Immature natural killer cell (primary cell): ENCODE data around the gene CASKIN1. TPM values are rescaled to one million over a fixed set of nuclear protein-coding genes. Genes with fewer than 3 reads are reported as not detected.
A peak's percentile ranks its signal among the peaks of the same experiment; 100 is the strongest.
"Not testable (repeated sequence)": the region's sequence is repeated elsewhere in the genome, so short reads cannot be mapped to it uniquely, and the experiment has no call there.

Experiments used
- DNase-seq, 3 donors: peaks; one replicate each; pipeline ENCODE4 v3.0.0; 2022; ENCODE audit warnings: mixed read lengths in 1 of 3
- H3K27ac Mint-ChIP-seq, 6 donors: one replicate each; pipeline ENCODE4 v1.8.0; 2020; ENCODE audit warnings: mixed read lengths in 6 of 6, mild to moderate bottlenecking in 5 of 6, inconsistent platforms in 4 of 6, moderate library complexity in 3 of 6
- H3K27me3 Mint-ChIP-seq, 3 donors: one replicate each; pipeline ENCODE4 v1.8.0; 2020 to 2021; ENCODE audit warnings: low read depth in 3 of 3, mild to moderate bottlenecking in 3 of 3, mixed read lengths in 3 of 3, moderate library complexity in 3 of 3, inconsistent platforms in 1 of 3
- H3K36me3 Mint-ChIP-seq, 3 donors: one replicate each; pipeline ENCODE4 v1.8.0; 2020; ENCODE audit warnings: mixed read lengths in 3 of 3, inconsistent platforms in 2 of 3, mild to moderate bottlenecking in 2 of 3
- H3K4me1 Mint-ChIP-seq, 2 donors: one replicate each; pipeline ENCODE4 v1.8.0; 2020; ENCODE audit warnings: inconsistent platforms in 2 of 2, mild to moderate bottlenecking in 2 of 2, mixed read lengths in 2 of 2, moderate library complexity in 1 of 2
- H3K4me3 Mint-ChIP-seq, 5 donors: one replicate each; pipeline ENCODE4 v1.8.0; 2020; ENCODE audit warnings: mild to moderate bottlenecking in 5 of 5, mixed read lengths in 5 of 5, inconsistent platforms in 3 of 5, moderate library complexity in 3 of 5
- H3K9me3 Mint-ChIP-seq, 6 donors: one replicate each; pipeline ENCODE4 v1.8.0; 2020; ENCODE audit warnings: mild to moderate bottlenecking in 6 of 6, mixed read lengths in 6 of 6, inconsistent platforms in 4 of 6, moderate library complexity in 3 of 6
- polyA plus RNA-seq, 3 donors: library from polyadenylated mRNA; unstranded; fragments of 300-500 nt; fragmentation: Illumina TruSeq; gene quantifications; one replicate each; pipeline ENCODE4 v1.2.3, GENCODE V29; 2021

The CASKIN1 gene
- polyA plus RNA-seq, 3 donors from 2014 or later: not detected

DNA sequence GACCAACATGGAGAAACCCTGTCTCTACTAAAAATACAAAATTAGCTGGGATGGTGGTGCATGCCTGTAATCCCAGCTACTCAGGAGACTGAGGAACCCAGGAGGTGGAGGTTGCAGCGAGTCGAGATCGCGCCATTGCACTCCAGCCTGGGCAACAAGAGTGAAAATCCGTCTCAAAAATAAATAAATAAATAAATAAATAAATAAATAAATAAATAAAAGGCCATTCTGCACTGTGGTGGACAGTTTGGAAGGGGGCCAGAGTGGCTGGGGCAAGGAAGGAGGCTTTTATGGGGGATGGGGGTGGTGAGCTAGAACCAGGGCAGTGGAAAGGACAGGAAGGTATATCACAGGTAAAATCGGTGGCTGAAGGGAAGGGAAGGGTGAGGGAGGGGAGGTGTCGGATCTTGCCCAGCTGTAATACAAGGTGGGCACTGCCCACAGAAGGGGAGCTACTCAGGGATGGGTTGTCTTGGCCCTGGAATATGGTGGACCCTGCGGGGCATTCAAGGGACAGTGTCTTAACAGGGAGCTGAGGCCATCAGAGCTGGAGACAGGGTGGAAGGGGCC is 6.8 kb upstream of the CASKIN1 start:
- Mint-ChIP-seq H3K4me1 (peaks cover 19 to 23% of the 10 kb centered on the region in 2 donors), H3K27me3 (peaks cover 9 to 16% (median 15%) of the 10 kb centered on the region in 3 donors), H3K27ac (peak overlapping the region in 2 of 6 donors; percentile 30 to 45), H3K4me3 (peak overlapping the region; percentile 37 to 79 (median 60))
- H3K36me3 Mint-ChIP-seq, H3K9me3 Mint-ChIP-seq, DNase-seq: not testable (repeated sequence)

DNA sequence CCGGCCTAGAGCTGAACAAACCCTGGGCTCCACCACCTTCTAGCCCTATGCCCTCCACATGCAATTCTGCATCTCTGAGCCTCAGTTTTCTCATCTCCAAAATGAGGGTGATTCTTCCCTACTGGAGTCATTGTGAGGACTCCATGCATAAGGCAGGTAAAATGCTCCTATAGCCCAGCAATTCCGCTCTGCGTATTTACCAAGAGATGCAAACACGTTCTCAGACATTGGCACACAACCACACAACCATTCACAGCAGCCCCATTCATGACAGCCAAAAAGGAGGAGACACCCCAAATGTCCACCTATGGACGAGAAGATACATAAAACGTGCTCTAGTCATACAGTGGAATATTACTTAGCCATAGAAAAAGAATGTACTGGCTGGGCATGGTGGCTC is 3.9 kb upstream of the CASKIN1 start:
- Mint-ChIP-seq H3K27ac (peak overlapping the region in 1 of 6 donors; percentile 53), H3K27me3 (peaks cover 7 to 23% (median 12%) of the 10 kb centered on the region in 3 donors), H3K9me3 (no peaks in the 10 kb centered on the region), H3K4me1 (peaks cover 7 to 13% of the 10 kb centered on the region in 2 donors), H3K36me3 (peaks cover 0 to 8% (median 0%) of the 10 kb centered on the region in 3 donors), H3K4me3 (no peak overlapping the region)
- DNase-seq: no peak

DNA sequence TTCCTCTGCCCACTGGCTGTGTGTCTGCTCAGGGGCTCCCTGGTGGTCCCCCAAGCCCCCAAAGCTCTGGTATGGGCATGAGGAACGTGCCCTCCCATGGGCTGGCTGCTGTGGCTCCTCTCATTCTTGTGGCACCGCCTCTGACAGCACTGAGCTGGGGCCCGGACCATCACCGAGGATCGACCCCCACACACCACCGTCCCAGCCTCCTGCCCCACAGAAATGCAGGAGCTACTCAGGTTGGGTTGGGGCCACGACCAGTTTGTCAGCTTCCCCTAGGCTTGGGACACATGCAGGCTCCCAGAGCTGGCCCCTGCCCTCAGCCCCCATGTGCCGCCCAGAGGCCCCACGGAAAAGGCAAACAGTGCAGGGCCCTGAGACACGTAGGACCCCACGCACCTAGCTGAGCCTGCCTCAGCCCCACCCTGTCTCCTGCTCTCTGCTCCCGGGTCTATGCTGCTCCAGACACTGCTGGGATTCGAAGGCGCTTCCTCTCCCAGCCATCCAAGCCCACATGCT is 3.3 kb upstream of the CASKIN1 start:
- Mint-ChIP-seq H3K27ac (no peak overlapping the region), H3K4me1 (peaks cover 5 to 12% of the 10 kb centered on the region in 2 donors), H3K9me3 (no peaks in the 10 kb centered on the region), H3K27me3 (peaks cover 5 to 25% (median 12%) of the 10 kb centered on the region in 3 donors), H3K4me3 (no peak overlapping the region), H3K36me3 (peaks cover 0 to 8% (median 0%) of the 10 kb centered on the region in 3 donors)
- DNase-seq: no peak

DNA sequence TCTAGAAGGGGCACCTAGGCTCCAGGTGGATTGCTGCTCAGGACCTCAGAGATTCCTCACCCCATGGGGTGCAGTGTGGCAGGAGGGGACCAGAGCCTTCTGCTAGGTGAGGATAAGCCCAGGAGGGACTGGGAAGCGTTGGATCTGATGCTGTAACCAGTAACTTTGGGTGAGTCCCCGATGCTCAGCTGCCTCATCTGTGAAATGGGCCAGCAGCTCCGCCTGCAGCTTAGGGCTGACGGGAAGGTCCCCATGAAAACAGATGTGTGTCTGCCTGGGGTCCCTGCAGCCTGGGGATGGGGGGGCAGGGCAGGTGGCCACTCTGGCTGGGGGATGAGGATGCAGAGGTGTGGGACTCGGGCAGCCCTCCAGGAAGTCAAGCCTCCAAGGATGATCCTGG is 2.7 kb upstream of the CASKIN1 start:
- peaks cover 0 to 8% of the 10 kb centered on the region in 2 donors for H3K4me1 Mint-ChIP-seq
- DNase-seq: no peak
- H3K9me3 Mint-ChIP-seq: no peaks in the 10 kb centered on the region
- peaks cover 0 to 8% (median 0%) of the 10 kb centered on the region in 3 donors for H3K36me3 Mint-ChIP-seq
- no peak overlapping the region for H3K27ac Mint-ChIP-seq
- H3K4me3 Mint-ChIP-seq: no peak overlapping the region
- peaks cover 5 to 25% (median 9%) of the 10 kb centered on the region in 3 donors for H3K27me3 Mint-ChIP-seq

DNA sequence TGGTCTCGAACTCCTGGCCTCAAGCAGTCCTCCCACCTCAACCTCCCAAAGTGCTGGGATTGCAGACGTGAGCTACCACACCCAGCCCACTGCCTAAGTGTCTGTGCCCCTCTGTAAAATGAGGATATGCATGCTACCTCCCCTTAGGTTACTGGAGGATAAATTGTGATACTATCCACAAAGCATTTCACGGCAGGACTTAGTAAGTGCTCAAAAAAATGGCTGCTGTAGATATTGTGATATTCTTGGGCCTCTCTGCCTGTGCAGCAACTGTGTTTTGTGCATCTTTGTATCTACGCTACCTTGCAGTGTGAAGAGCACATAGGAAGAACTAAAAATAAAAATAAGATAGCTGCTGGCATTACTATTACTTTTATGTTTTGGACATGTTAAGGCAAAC is 1.9 kb upstream of the CASKIN1 start:
- H3K4me3 Mint-ChIP-seq: peak overlapping the region in 3 of 5 donors; percentile 49 to 53 (median 50)

DNA sequence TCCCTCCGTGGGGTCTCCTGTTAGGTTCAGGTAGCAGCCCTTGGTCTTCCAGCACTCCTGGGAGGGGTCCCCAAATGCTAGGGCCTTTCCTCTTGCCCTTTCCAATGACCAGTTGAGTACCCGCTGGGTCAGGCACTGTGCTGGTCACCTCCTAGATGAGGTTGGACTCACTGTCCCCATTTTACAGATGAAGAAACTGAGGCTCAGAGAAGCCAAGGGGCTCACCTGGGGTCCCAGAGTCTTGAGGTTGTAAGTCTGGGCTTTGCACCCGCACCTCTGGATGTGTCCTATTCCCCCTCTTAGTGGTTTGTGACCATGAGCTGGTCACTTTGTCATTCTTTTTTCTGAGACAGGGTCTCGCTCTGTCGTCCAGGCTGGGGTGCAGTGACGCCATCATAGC is 1.4 kb upstream of the CASKIN1 start:
- H3K36me3 Mint-ChIP-seq: peaks cover 0 to 8% (median 0%) of the 10 kb centered on the region in 3 donors
- H3K9me3 Mint-ChIP-seq: no peaks in the 10 kb centered on the region
- DNase-seq: no peak
- H3K4me1 Mint-ChIP-seq: peaks cover 0 to 5% of the 10 kb centered on the region in 2 donors
- peak overlapping the region; percentile 49 to 58 (median 50) for H3K4me3 Mint-ChIP-seq
- H3K27ac Mint-ChIP-seq: no peak overlapping the region
- H3K27me3 Mint-ChIP-seq: peaks cover 7 to 22% (median 8%) of the 10 kb centered on the region in 3 donors

More for the DNA sequence above, 1.9 kb upstream of the CASKIN1 start:
- DNase-seq: no peak
- Mint-ChIP-seq H3K4me1 (peaks cover 0 to 5% of the 10 kb centered on the region in 2 donors), H3K36me3 (peaks cover 0 to 8% (median 0%) of the 10 kb centered on the region in 3 donors), H3K9me3 (no peaks in the 10 kb centered on the region), H3K27me3 (peaks cover 7 to 22% (median 8%) of the 10 kb centered on the region in 3 donors), H3K27ac (no peak overlapping the region)

DNA sequence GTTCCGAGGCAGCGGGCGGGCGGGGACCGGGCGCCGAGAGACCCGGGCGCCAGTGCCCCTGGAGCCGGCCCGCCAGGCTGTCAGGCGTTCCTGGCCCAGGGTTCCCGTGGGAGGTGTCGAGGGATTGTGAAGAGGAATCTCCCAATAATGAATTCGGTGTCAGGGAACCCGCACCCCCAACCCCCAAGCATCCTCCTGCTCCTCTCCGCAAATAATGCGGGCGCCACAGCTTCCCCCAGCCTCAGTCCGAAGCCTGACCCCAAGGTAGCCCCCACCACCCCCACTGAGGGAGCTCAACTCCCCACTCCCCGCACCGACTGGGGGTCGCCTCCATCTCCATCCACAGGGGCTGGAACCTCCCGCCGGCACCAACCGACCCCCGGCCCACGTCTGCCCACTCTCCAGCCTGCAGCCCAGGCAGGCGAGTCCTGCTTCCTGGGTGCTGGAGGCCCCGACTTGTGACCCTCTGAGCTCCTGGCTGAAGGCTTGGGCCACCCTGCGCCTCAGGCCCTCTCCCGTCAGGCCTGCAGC is 641 bp upstream of the CASKIN1 start:
- Mint-ChIP-seq H3K27ac (no peak overlapping the region), H3K4me3 (peak overlapping the region; percentile 15 to 62 (median 49)), H3K27me3 (peaks cover 7 to 21% (median 10%) of the 10 kb centered on the region in 3 donors), H3K9me3 (no peaks in the 10 kb centered on the region), H3K4me1 (peaks cover 0 to 5% of the 10 kb centered on the region in 2 donors), H3K36me3 (peaks cover 0 to 7% (median 0%) of the 10 kb centered on the region in 3 donors)
- DNase-seq: no peak

DNA sequence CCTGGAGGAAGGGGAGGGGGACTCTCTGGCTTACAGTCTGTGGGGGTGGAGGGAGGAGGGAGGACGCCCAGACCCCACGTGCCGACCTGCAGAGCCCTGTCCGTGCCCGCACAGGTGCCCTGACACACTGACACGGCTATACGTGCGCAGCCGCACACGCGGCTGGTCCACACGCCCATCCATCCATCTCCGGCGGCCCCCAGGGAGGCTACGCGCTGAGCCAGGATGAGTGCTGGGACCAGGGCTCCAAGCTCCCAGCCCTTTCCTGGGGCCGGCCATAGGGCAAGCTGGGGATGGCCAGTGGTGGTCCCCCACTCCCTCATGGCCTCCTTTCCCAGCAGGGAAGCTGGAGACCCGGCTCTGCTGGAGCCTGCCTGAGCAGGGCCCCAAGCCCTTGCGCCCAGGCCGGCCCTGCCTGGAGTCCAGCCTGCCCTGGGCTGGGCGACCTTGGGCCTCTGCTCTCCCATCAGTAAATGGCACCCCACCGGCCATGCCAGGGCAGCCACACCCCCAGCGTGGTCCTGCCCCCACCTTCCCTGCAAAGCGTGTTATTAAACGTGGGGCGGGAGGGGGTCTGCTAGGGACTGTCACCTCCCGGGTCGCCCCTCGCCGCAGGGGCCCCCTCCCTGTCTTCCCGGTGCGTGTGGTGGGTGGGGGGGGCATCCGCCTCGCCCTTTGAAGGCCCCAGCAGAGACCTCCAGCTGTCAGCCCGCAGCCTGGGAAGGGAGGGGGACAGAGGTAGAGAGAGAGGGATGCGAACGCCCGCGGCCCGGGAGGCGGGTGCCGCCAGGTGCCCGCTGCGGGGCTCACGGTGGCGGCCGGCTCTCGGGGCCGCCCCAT is 863 bp downstream of the CASKIN1 start:
- H3K36me3 Mint-ChIP-seq: peaks cover 0 to 4% (median 0%) of the 10 kb centered on the region in 3 donors
- peaks cover 0 to 5% of the 10 kb centered on the region in 2 donors for H3K4me1 Mint-ChIP-seq
- DNase-seq: no peak
- no peak overlapping the region for H3K27ac Mint-ChIP-seq
- H3K9me3 Mint-ChIP-seq: no peaks in the 10 kb centered on the region
- H3K27me3 Mint-ChIP-seq: peaks cover 4 to 18% (median 10%) of the 10 kb centered on the region in 3 donors
- H3K4me3 Mint-ChIP-seq: peak overlapping the region in 3 of 5 donors; percentile 2 to 21 (median 21)

DNA sequence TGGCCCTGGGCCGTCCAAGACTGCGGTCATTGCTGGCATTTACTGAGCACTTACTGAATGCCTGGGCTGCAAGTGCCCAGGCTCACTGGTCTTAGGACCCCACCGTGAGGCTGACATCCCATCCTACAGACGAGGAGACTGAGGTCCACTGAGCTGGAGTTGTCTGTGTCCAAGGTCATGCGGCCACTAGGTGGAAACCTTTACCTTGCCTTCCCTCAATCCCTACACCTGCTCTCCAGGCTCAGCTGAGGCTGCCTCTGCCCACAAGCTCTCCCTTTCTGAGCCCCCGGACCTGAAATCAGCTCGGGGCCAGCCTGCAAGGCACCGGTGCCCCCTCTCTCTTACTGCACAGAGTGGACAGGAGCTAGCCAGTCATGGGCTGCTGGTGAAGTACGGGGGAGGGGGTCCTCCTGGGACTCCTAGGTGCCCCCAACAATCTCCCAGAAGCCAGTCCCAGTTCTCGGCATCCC is 1.5 kb downstream of the CASKIN1 start:
- Mint-ChIP-seq H3K27me3 (peaks cover 4 to 18% (median 10%) of the 10 kb centered on the region in 3 donors), H3K4me3 (peak overlapping the region in 3 of 5 donors; percentile 33 to 41 (median 39)), H3K9me3 (no peaks in the 10 kb centered on the region), H3K36me3 (no peaks in the 10 kb centered on the region), H3K4me1 (peaks cover 0 to 5% of the 10 kb centered on the region in 2 donors), H3K27ac (no peak overlapping the region)
- DNase-seq: peak; percentile 28 to 47 (median 45)

DNA sequence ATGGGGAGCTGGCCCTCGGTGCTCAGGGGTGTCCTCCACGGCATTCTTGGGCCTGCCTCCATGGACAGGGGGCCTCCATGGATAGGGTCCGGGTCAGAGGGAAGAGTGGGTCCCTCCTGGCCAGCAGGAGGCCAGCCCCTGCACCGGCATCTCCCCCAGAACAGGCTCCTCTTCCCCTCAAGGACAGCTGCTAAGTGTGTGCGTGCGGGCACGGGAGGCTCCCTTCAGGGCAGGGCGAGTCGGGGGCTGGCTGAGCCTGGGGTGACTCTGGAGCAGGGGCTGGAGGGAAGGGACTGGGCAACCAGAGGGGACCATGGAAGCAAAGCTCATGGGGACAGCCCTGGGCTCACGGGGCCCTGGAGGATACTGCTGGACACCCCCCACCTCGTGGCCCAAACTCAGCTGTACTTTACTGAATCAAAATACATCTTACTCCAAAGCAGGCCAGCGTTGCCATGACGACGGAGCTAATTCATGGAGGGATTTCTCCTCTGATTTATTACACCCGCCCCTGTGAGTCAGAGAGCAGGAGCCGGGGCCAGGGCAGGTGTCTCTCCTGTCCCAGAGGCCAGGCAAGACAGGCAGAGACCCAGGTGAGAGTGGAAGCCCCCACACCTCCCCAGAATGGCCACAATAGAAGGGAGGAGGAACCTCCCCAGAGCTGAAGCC is 2.1 kb downstream of the CASKIN1 start:
- H3K4me1 Mint-ChIP-seq: peaks cover 0 to 5% of the 10 kb centered on the region in 2 donors
- H3K27me3 Mint-ChIP-seq: peaks cover 4 to 18% (median 10%) of the 10 kb centered on the region in 3 donors
- no peaks in the 10 kb centered on the region for H3K9me3 Mint-ChIP-seq
- no peak overlapping the region for H3K27ac Mint-ChIP-seq
- H3K4me3 Mint-ChIP-seq: peak overlapping the region in 1 of 5 donors; percentile 41
- no peak for DNase-seq
- H3K36me3 Mint-ChIP-seq: no peaks in the 10 kb centered on the region

DNA sequence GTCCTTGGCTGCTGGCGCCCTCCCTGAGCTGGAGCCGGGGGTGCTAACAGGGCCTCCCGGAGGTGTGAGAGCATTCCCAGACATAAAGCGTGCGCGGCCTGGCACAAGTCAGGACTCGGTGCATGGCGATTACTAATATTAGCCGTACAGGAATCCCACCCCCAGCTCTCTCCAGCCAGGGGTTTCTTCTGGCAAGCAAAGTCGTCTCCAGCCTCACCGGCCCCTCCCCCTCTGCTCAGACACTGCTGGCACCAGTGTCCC is 5.0 kb downstream of the CASKIN1 start:
- H3K27ac Mint-ChIP-seq: no peak overlapping the region
- no peak overlapping the region for H3K4me3 Mint-ChIP-seq
- H3K4me1 Mint-ChIP-seq: peaks cover 0 to 2% of the 10 kb centered on the region in 2 donors
- H3K36me3 Mint-ChIP-seq: no peaks in the 10 kb centered on the region
- DNase-seq: no peak
- no peaks in the 10 kb centered on the region for H3K9me3 Mint-ChIP-seq
- H3K27me3 Mint-ChIP-seq: peaks cover 0 to 5% (median 5%) of the 10 kb centered on the region in 3 donors

DNA sequence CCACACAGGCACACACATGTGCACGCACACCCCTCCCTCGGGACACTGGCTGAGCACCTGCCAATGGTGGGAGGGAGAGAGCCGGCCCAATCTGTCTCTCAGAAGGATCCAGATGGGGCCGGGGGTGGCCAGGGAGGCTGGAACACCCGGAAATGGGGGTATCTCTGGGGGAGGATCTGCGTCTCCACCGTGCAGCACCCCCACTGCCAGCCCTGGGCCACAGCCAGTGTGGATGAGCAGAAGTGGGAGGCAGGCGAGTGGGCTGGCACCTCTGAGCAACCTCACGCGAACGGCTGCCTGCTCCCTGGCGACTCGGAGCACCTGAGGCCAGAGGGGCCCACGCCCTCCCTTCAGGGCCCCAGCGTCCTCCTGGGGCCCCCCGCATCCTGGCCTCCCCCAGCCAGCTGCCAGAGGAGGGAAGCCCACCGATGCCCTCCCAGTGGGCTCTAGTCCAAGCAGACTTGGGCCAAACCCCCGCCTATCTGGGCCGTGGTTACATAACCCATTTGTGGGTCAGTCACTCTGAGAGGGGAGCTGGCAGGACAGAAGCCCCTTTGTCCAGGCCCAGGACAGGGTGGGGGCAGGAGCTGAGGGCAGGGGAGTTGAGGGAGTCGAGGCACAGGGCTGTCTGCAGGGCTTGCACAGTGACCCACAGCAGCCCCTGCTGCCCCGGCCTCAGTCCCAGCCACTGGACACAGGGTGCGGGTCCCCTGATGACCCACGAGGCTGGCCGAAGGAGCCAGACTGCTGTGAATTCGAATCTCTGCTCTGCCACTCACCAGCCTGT is 5.6 kb downstream of the CASKIN1 start:
- H3K27me3 Mint-ChIP-seq: peaks cover 0 to 5% (median 5%) of the 10 kb centered on the region in 3 donors
- no peak overlapping the region for H3K4me3 Mint-ChIP-seq
- H3K27ac Mint-ChIP-seq: no peak overlapping the region
- DNase-seq: no peak
- peaks cover 0 to 2% of the 10 kb centered on the region in 2 donors for H3K4me1 Mint-ChIP-seq
- H3K36me3 Mint-ChIP-seq: no peaks in the 10 kb centered on the region
- H3K9me3 Mint-ChIP-seq: no peaks in the 10 kb centered on the region
